Endothelial cell (in vitro differentiated cells): ENCODE results near the gene MYH7B. TPM values are rescaled to one million over a fixed set of nuclear protein-coding genes. Genes with fewer than 3 reads are reported as not detected.

Source experiments
- DNase-seq: peaks from one replicate; pipeline ENCODE4 v3.0.0; 2021; ENCODE audit warnings: low spot score
- H3K27ac Mint-ChIP-seq: one replicate; pipeline ENCODE4 v1.8.0; 2021; ENCODE audit warnings: mixed read lengths, inconsistent platforms; ENCODE audit not compliant: unreplicated experiment
- H3K27me3 Mint-ChIP-seq: one replicate; pipeline ENCODE4 v1.8.0; 2021; ENCODE audit warnings: mild to moderate bottlenecking, moderate library complexity, mixed read lengths, inconsistent platforms; ENCODE audit not compliant: unreplicated experiment
- H3K36me3 Mint-ChIP-seq: one replicate; pipeline ENCODE4 v1.8.0; 2021; ENCODE audit warnings: mild to moderate bottlenecking, low read depth, mixed read lengths, inconsistent platforms; ENCODE audit not compliant: unreplicated experiment
- H3K4me1 Mint-ChIP-seq: one replicate; pipeline ENCODE4 v1.8.0; 2021; ENCODE audit warnings: mild to moderate bottlenecking, mixed read lengths, inconsistent platforms; ENCODE audit not compliant: unreplicated experiment
- H3K4me3 Mint-ChIP-seq: one replicate; pipeline ENCODE4 v1.8.0; 2021; ENCODE audit warnings: mild to moderate bottlenecking, mixed read lengths, inconsistent platforms; ENCODE audit not compliant: unreplicated experiment
- H3K9me3 Mint-ChIP-seq: one replicate; pipeline ENCODE4 v1.8.0; 2021; ENCODE audit warnings: mixed read lengths, inconsistent platforms; ENCODE audit not compliant: unreplicated experiment
- CTCF ChIP-seq: fragments of 200-600 bp; sonication (generic); IDR thresholded peaks from one replicate; pipeline ENCODE4 v1.5.0; 2021; ENCODE audit warnings: antibody characterized with exemption; ENCODE audit not compliant: unreplicated experiment
- total RNA-seq: library from RNA; stranded (reverse); fragmentation: NEBNext Ultra II Directional; extraction: Animal tissue kit (Norgen Biotek cat#: 25700); gene quantifications from one replicate; pipeline ENCODE4 v1.2.1, GENCODE V29; 2021; ENCODE audit not compliant: unreplicated experiment

The MYH7B gene
- total RNA-seq, 1 donor from 2014 or later, result 0.51 TPM

GRCh38 chr20:35000922-35001595, 45.4 kb downstream of the MYH7B start:
- Mint-ChIP-seq H3K27ac (no peak overlapping the region), H3K4me1 (peaks cover 5% of the 10 kb centered on the region), H3K4me3 (no peak overlapping the region), H3K27me3 (peaks cover 17% of the 10 kb centered on the region), H3K9me3 (no peaks in the 10 kb centered on the region), H3K36me3 (peaks cover 46% of the 10 kb centered on the region)
- TF ChIP-seq CTCF, result no peak
- no peak for DNase-seq

- no peak for TF ChIP-seq CTCF
- H3K9me3 Mint-ChIP-seq, result no peaks in the 10 kb centered on the region
- peak overlapping the region; percentile 49 for H3K4me3 Mint-ChIP-seq
- H3K36me3 Mint-ChIP-seq, result peaks cover 43% of the 10 kb centered on the region
- H3K27me3 Mint-ChIP-seq, result peaks cover 14% of the 10 kb centered on the region
- DNase-seq, result no peak
- peaks cover 5% of the 10 kb centered on the region for H3K4me1 Mint-ChIP-seq
- no peak overlapping the region for H3K27ac Mint-ChIP-seq
Observed at GRCh38 chr20:35001596-35002362, 46.1 kb downstream of the MYH7B start.

GRCh38 chr20:35002426-35003210, 47.0 kb downstream of the MYH7B start:
- TF ChIP-seq CTCF, result no peak
- Mint-ChIP-seq H3K9me3 (no peaks in the 10 kb centered on the region), H3K4me1 (peaks cover 4% of the 10 kb centered on the region), H3K27me3 (peaks cover 12% of the 10 kb centered on the region), H3K36me3 (peaks cover 42% of the 10 kb centered on the region), H3K4me3 (peak overlapping the region; percentile 49), H3K27ac (no peak overlapping the region)
- DNase-seq, result no peak

- no peak for DNase-seq
- no peaks in the 10 kb centered on the region for H3K4me1 Mint-ChIP-seq
- H3K36me3 Mint-ChIP-seq, result peaks cover 41% of the 10 kb centered on the region
- peaks cover 9% of the 10 kb centered on the region for H3K27me3 Mint-ChIP-seq
- no peak for TF ChIP-seq CTCF
- H3K9me3 Mint-ChIP-seq, result no peaks in the 10 kb centered on the region
- no peak overlapping the region for H3K27ac Mint-ChIP-seq
- no peak overlapping the region for H3K4me3 Mint-ChIP-seq
Observed at GRCh38 chr20:35003211-35004031, 47.8 kb downstream of the MYH7B start.
